IMR-90 (cell line): ENCODE measurements around the gene RIPOR3. TPM values are rescaled to one million over a fixed set of nuclear protein-coding genes. Genes with fewer than 3 reads are reported as not detected.
"Not testable (repeated sequence)": the region's sequence is repeated elsewhere in the genome, so short reads cannot be mapped to it uniquely, and the experiment has no call there.

Experiments used
- ATAC-seq: fragments of 200-7000 bp; cut with Tn5 transposase; 2 replicates; pipeline ENCODE4 v1.9.1; 2020; ENCODE audit warnings: low read depth, mild to moderate bottlenecking, moderate library complexity
- BruUV-seq: library from RNA; stranded (reverse); fragments of 400-500 nt; replicated peaks from 2 replicates; lab custom pipeline; 2021; lab: Mats Ljungman, UMichigan
- CTCF ChIA-PET: fragments of 300-600 bp; formaldehyde crosslinking; extraction: SDS; loops from one replicate; lab custom pipeline; 2021; ENCODE audit warnings: antibody characterized with exemption; lab: Yijun Ruan, JAX
- POLR2A ChIA-PET: fragments of 300-600 bp; sonication (Branson Sonifier 250); formaldehyde crosslinking; loops from one replicate; lab custom pipeline; 2022; ENCODE audit warnings: antibody characterized with exemption; ENCODE audit not compliant: unreplicated experiment; lab: Charles Lee
- DNase-seq: peaks from one replicate; pipeline ENCODE4 v3.0.0; 2013
- H2AFZ ChIP-seq: replicated peaks from 2 replicates; pipeline ENCODE3; 2013; ENCODE audit warnings: low read length, mild to moderate bottlenecking; ENCODE audit not compliant: poor library complexity
- H2AK5ac ChIP-seq: 2 replicates; pipeline ENCODE4 v1.6.1; 2013; ENCODE audit warnings: low read depth, low read length, inconsistent platforms
- H2AK9ac ChIP-seq: replicated peaks from 2 replicates; pipeline ENCODE3; 2013; ENCODE audit warnings: mild to moderate bottlenecking, low read depth, low read length, moderate library complexity; ENCODE audit not compliant: poor library complexity
- H2BK120ac ChIP-seq: 2 replicates; pipeline ENCODE4 v1.6.1; 2013; ENCODE audit warnings: low read depth, low read length, inconsistent platforms
- H2BK15ac ChIP-seq: 3 replicates; pipeline ENCODE4 v1.6.1; 2013; ENCODE audit warnings: low read depth, low read length, inconsistent platforms
- H2BK20ac ChIP-seq: 2 replicates; pipeline ENCODE4 v1.6.1; 2013; ENCODE audit warnings: low read depth, mild to moderate bottlenecking, inconsistent platforms, low read length, moderate library complexity
- H2BK5ac ChIP-seq: 2 replicates; pipeline ENCODE4 v1.6.1; 2013; ENCODE audit warnings: mild to moderate bottlenecking, low read depth, low read length, inconsistent platforms; ENCODE audit not compliant: poor library complexity, severe bottlenecking
- H3K14ac ChIP-seq: replicated peaks from 2 replicates; pipeline ENCODE4 v1.6.1; 2013; ENCODE audit warnings: low read depth, low read length, inconsistent platforms
- H3K18ac ChIP-seq: 2 replicates; pipeline ENCODE4 v1.6.1; 2013; ENCODE audit warnings: low read depth, low read length, control low read depth
- H3K23ac ChIP-seq: 2 replicates; pipeline ENCODE4 v1.6.1; 2013; ENCODE audit warnings: low read depth, low read length, inconsistent platforms
- H3K27ac ChIP-seq: 2 replicates; pipeline ENCODE4 v1.5.1; 2013; ENCODE audit warnings: mild to moderate bottlenecking, control low read depth, low read length; ENCODE audit not compliant: insufficient read depth
- H3K27me3 ChIP-seq: 2 replicates; pipeline ENCODE4 v1.6.1; 2013; ENCODE audit warnings: low read length; ENCODE audit not compliant: control insufficient read depth, insufficient read depth
- H3K36me3 ChIP-seq: 2 replicates; pipeline ENCODE4 v1.6.1; 2013; ENCODE audit warnings: low read length, mixed read lengths; ENCODE audit not compliant: control insufficient read depth, insufficient read depth
- H3K4ac ChIP-seq: 2 replicates; pipeline ENCODE4 v1.6.1; 2013; ENCODE audit warnings: low read depth, low read length, inconsistent platforms
- H3K4me1 ChIP-seq: 2 replicates; pipeline ENCODE4 v1.6.1; 2013; ENCODE audit warnings: low read length, mixed read lengths; ENCODE audit not compliant: control insufficient read depth, insufficient read depth
- H3K4me2 ChIP-seq: 2 replicates; pipeline ENCODE4 v1.6.1; 2013; ENCODE audit warnings: low read depth, mild to moderate bottlenecking, control low read depth, low read length, moderate library complexity
- H3K4me3 ChIP-seq: 2 replicates; pipeline ENCODE4 v1.5.1; 2013; ENCODE audit warnings: low read depth, mild to moderate bottlenecking, control low read depth, low read length, moderate library complexity; ENCODE audit not compliant: insufficient read depth
- H3K56ac ChIP-seq: 2 replicates; pipeline ENCODE4 v1.6.1; 2013; ENCODE audit warnings: low read length, inconsistent platforms; ENCODE audit not compliant: insufficient read depth; ENCODE audit errors: extremely low read depth
- H3K79me1 ChIP-seq, 2 experiments: 2 replicates each; pipeline ENCODE4 v1.6.1; 2013; ENCODE audit warnings: low read length in 2 of 2, inconsistent platforms in 1 of 2, low read depth in 1 of 2
- H3K9ac ChIP-seq: 2 replicates; pipeline ENCODE4 v1.6.1; 2013; ENCODE audit warnings: low read depth, low read length, control low read depth
- H3K9me1 ChIP-seq: 2 replicates; pipeline ENCODE4 v1.6.1; 2013; ENCODE audit warnings: low read length, inconsistent platforms; ENCODE audit not compliant: insufficient read depth
- H3K9me3 ChIP-seq: 2 replicates; pipeline ENCODE4 v1.6.1; 2013; ENCODE audit warnings: low read length; ENCODE audit not compliant: control insufficient read depth, insufficient read depth
- H4K20me1 ChIP-seq: 2 replicates; pipeline ENCODE4 v1.6.1; 2013; ENCODE audit warnings: low read length, inconsistent platforms; ENCODE audit not compliant: insufficient read depth
- H4K5ac ChIP-seq: 2 replicates; pipeline ENCODE4 v1.6.1; 2013; ENCODE audit warnings: mild to moderate bottlenecking, low read depth, low read length, control low read depth
- H4K8ac ChIP-seq, 2 experiments: 2 replicates each; pipeline ENCODE4 v1.6.1; 2013; ENCODE audit warnings: low read depth in 2 of 2, low read length in 2 of 2, control low read depth in 1 of 2, inconsistent platforms in 1 of 2
- H4K91ac ChIP-seq: 2 replicates; pipeline ENCODE4 v1.6.1; 2013; ENCODE audit warnings: low read depth, low read length, inconsistent platforms; ENCODE audit not compliant: insufficient read depth
- WGBS, 2 experiments: methylation state at CpG; one replicate each; pipeline versions ENCODE4 v1.1.5 to v1.1.7; 2013; ENCODE audit warnings: missing lambda C conversion rate in 2 of 2; ENCODE audit not compliant: insufficient read length in 1 of 2; ENCODE audit errors: extremely low coverage in 2 of 2; 5-methylcytosine and 5-hydroxymethylcytosine counted together
- dilution Hi-C: fragments of 300-500 bp; cut with HindIII; formaldehyde crosslinking; loops from one replicate; pipeline ENCODE4 v1.14.3; 2018; ENCODE audit warnings: low sequenced_read_pairs; ENCODE audit not compliant: unreplicated experiment
- in situ Hi-C: fragments of 300-500 bp; cut with MboI; formaldehyde crosslinking; loops from 3 replicates; pipeline ENCODE4 v1.14.3; 2019; ENCODE audit warnings: low sequenced_read_pairs, inconsistent platforms, mixed read lengths
- intact Hi-C: fragments of 100-400 bp; cut with micrococcal nuclease; formaldehyde crosslinking; loops from 2 replicates; pipeline ENCODE4 v1.10.0; 2022
- polyA plus RNA-seq, 3 experiments: library from polyadenylated mRNA; depleted of rRNA; stranded (reverse); fragments of >200 nt; gene quantifications; 2 replicates each; pipeline ENCODE4 v1.2.3, GENCODE V29; 2012; ENCODE audit warnings: low replicate concordance in 1 of 3
- total RNA-seq: library from RNA; depleted of rRNA; stranded (reverse); fragments of >200 nt; gene quantifications from 2 replicates; pipeline ENCODE4 v1.2.3, GENCODE V29; 2012

RIPOR3 gene
- total and polyA plus RNA-seq, 2 of the 4 experiments (the other 2 are of a cell fraction) = 0.54 to 1.7 TPM

DNA sequence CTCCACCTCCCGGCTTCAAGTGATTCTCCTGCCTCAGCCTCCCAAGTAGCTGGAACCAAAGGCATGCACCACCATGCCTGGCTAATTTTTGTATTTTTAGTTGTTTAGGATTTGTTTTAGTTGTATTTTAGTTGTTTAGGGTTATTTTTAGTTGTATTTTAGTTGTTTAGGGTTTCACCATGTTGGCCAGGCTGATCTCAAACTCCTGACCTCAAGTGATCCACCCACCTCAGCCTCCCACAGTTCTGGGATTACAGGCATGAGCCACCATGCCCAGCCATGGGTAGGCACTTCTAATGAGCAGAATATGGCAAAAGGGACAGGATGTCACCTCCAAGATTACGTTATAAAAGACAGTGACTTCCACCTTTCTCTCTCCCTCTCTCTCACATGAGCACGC, 20.3 kb downstream of the RIPOR3 start:
- H2BK15ac ChIP-seq, H3K4me1 ChIP-seq, H3K23ac ChIP-seq, H2BK5ac ChIP-seq, H3K9ac ChIP-seq, H3K27me3 ChIP-seq, H3K79me1 ChIP-seq, H4K20me1 ChIP-seq, H3K9me3 ChIP-seq, H3K9me1 ChIP-seq, H2BK20ac ChIP-seq, in situ Hi-C loops, H3K4me2 ChIP-seq, DNase-seq, H2BK120ac ChIP-seq, dilution Hi-C loops, POLR2A ChIA-PET, H3K4me3 ChIP-seq, H4K91ac ChIP-seq, H3K36me3 ChIP-seq, CTCF ChIA-PET, BruUV-seq, H3K14ac ChIP-seq, H3K27ac ChIP-seq, H2AK9ac ChIP-seq, H2AK5ac ChIP-seq, H2AFZ ChIP-seq, H4K5ac ChIP-seq, ATAC-seq, H4K8ac ChIP-seq, H3K18ac ChIP-seq, H3K4ac ChIP-seq, H3K56ac ChIP-seq: not testable (repeated sequence)
- no CpG with 5 or more reads among the region's 3 CpGs for WGBS, 2 experiments
- intact Hi-C loops = loop anchor here (1.0 kb wide), 1 partner anchor 44 kb away; no protein-coding TSS in a partner anchor
